SK-N-SH (cell line): ENCODE measurements around the gene TJAP1. TPM values are rescaled to one million over a fixed set of nuclear protein-coding genes. Genes with fewer than 3 reads are reported as not detected.

Source experiments
- CTCF ChIA-PET: fragments of 300-600, 350-600 bp; formaldehyde crosslinking; extraction: SDS; loops from one replicate; lab custom pipeline; 2021; lab: Yijun Ruan, JAX
- POLR2A ChIA-PET: fragments of 350-600 bp; sonication (Branson Sonifier 250); formaldehyde crosslinking; extraction: SDS; loops from one replicate; lab custom pipeline; 2020; ENCODE audit warnings: antibody characterized with exemption, inconsistent platforms; lab: Yijun Ruan, JAX
- DNase-seq: peaks from one replicate; pipeline ENCODE4 v3.0.0; 2012
- H2AFZ ChIP-seq: fragments of 200-600 bp; sonication (generic); 2 replicates; pipeline ENCODE4 v1.8.1; 2016; ENCODE audit warnings: antibody characterized with exemption, mild to moderate bottlenecking, low read depth
- H3F3A ChIP-seq: fragments of 200-600 bp; sonication (generic); replicated peaks from 2 replicates; pipeline ENCODE3; 2016; ENCODE audit warnings: antibody characterized with exemption, mild to moderate bottlenecking; ENCODE audit not compliant: insufficient read depth
- H3K27ac ChIP-seq, 2 experiments: fragments of 200-500 bp in 1 of 2; fragments of 200-600 bp in 1 of 2; sonication (Bioruptor generic) in 1 of 2; sonication (generic), shearing (Covaris generic) in 1 of 2; 2 replicates each; pipeline versions ENCODE4 v1.5.1 to v1.6.1; 2014 to 2016; ENCODE audit warnings: low read depth in 2 of 2, inconsistent platforms in 1 of 2, low read length in 1 of 2, mild to moderate bottlenecking in 1 of 2, mixed read lengths in 1 of 2
- H3K27me3 ChIP-seq: fragments of 200-600 bp; sonication (generic), shearing (Covaris generic); 2 replicates; pipeline ENCODE4 v1.6.1; 2016; ENCODE audit warnings: mixed run types; ENCODE audit not compliant: insufficient read depth
- H3K36me3 ChIP-seq, 2 experiments: fragments of 200-500 bp in 1 of 2; fragments of 200-600 bp in 1 of 2; sonication (Bioruptor generic) in 1 of 2; sonication (generic) in 1 of 2; replicated peaks in 1 of 2; 2 replicates each; pipeline versions ENCODE3 to v1.5.1; 2014 to 2016; ENCODE audit warnings: low read length in 1 of 2, mild to moderate bottlenecking in 1 of 2; ENCODE audit not compliant: insufficient read depth in 2 of 2, control insufficient read depth in 1 of 2
- H3K4me1 ChIP-seq, 2 experiments: fragments of 200-500 bp in 1 of 2; fragments of 200-600 bp in 1 of 2; sonication (Bioruptor generic) in 1 of 2; sonication (generic), shearing (Covaris generic) in 1 of 2; 2 replicates each; pipeline versions ENCODE4 v1.5.1 to v1.6.1; 2014 to 2016; ENCODE audit warnings: low read depth in 1 of 2, low read length in 1 of 2, mixed run types in 1 of 2; ENCODE audit not compliant: insufficient read depth in 2 of 2, control insufficient read depth in 1 of 2
- H3K4me2 ChIP-seq: fragments of 200-600 bp; sonication (generic), shearing (Covaris generic); 2 replicates; pipeline ENCODE4 v1.6.1; 2017; ENCODE audit warnings: mixed run types
- H3K4me3 ChIP-seq, 2 experiments: fragments of 200-500 bp in 1 of 2; fragments of 200-600 bp in 1 of 2; sonication (Bioruptor generic) in 1 of 2; sonication (generic), shearing (Covaris generic) in 1 of 2; 2 replicates each; pipeline versions ENCODE4 v1.5.1 to v1.8.1; 2014 to 2016; ENCODE audit warnings: low read depth in 2 of 2, inconsistent platforms in 1 of 2, low read length in 1 of 2, mild to moderate bottlenecking in 1 of 2, mixed read lengths in 1 of 2, moderate library complexity in 1 of 2
- H3K79me2 ChIP-seq: fragments of 200-600 bp; sonication (generic); 2 replicates; pipeline ENCODE4 v1.8.1; 2017; ENCODE audit warnings: mild to moderate bottlenecking; ENCODE audit not compliant: insufficient read depth
- H3K9ac ChIP-seq: fragments of 200-600 bp; sonication (generic); 2 replicates; pipeline ENCODE4 v1.6.1; 2017; ENCODE audit warnings: mixed run types
- H3K9me2 ChIP-seq: fragments of 200-600 bp; sonication (generic); 2 replicates; pipeline ENCODE4 v1.6.1; 2017; ENCODE audit warnings: mixed run types
- H3K9me3 ChIP-seq: fragments of 200-600 bp; sonication (generic); 2 replicates; pipeline ENCODE4 v1.6.1; 2017; ENCODE audit warnings: mixed run types, mild to moderate bottlenecking, moderate library complexity
- H4K20me1 ChIP-seq: fragments of 200-600 bp; sonication (generic); 2 replicates; pipeline ENCODE4 v1.6.1; 2017; ENCODE audit warnings: mild to moderate bottlenecking, mixed run types; ENCODE audit not compliant: insufficient read depth
- ELF1 ChIP-seq: IDR thresholded peaks from 2 replicates; pipeline ENCODE4 v1.4.0; 2012
- EP300 ChIP-seq, 2 experiments: IDR thresholded peaks; 2 replicates each; pipeline versions ENCODE4 v1.4.0 to v1.6.1; 2012; ENCODE audit warnings: borderline replicate concordance in 1 of 2, low read depth in 1 of 2, low read length in 1 of 2
- EZH2phosphoT487 ChIP-seq: fragments of 200-600 bp; sonication (generic); IDR thresholded peaks from 2 replicates; pipeline ENCODE4 v1.6.1; 2017; ENCODE audit warnings: low read depth, mixed run types, mild to moderate bottlenecking, antibody characterized with exemption, moderate library complexity, borderline replicate concordance
- FOSL2 ChIP-seq: IDR thresholded peaks from 2 replicates; pipeline ENCODE4 v1.4.0; 2012; ENCODE audit warnings: low read depth, mild to moderate bottlenecking, moderate library complexity, borderline replicate concordance
- FOXJ3 ChIP-seq: sonication (generic); formaldehyde crosslinking; IDR thresholded peaks from 2 replicates; pipeline ENCODE4 v1.5.1; 2020; ENCODE audit warnings: mild to moderate bottlenecking, missing genetic modification reagents
- FOXM1 ChIP-seq: IDR thresholded peaks from 2 replicates; pipeline ENCODE4 v1.4.0; 2012; ENCODE audit warnings: low read depth, mild to moderate bottlenecking
- GATA2 ChIP-seq: sonication (generic); formaldehyde crosslinking; IDR thresholded peaks from 2 replicates; pipeline ENCODE4 v1.5.0; 2020; ENCODE audit warnings: mild to moderate bottlenecking, missing genetic modification reagents
- JUND ChIP-seq: IDR thresholded peaks from 2 replicates; pipeline ENCODE4 v1.4.0; 2012
- MAX ChIP-seq: IDR thresholded peaks from 2 replicates; pipeline ENCODE4 v1.4.0; 2012; ENCODE audit warnings: low read depth
- NRF1 ChIP-seq: IDR thresholded peaks from 2 replicates; pipeline ENCODE4 v1.6.1; 2012; ENCODE audit warnings: low read depth, mild to moderate bottlenecking, low read length
- POLR2AphosphoS5 ChIP-seq: IDR thresholded peaks from 2 replicates; pipeline ENCODE4 v1.6.1; 2012; ENCODE audit warnings: low read depth, low read length
- RAD21 ChIP-seq: IDR thresholded peaks from 2 replicates; pipeline ENCODE4 v1.6.1; 2012; ENCODE audit warnings: mild to moderate bottlenecking, low read length
- RFX5 ChIP-seq: IDR thresholded peaks from 2 replicates; pipeline ENCODE4 v1.6.1; 2012; ENCODE audit warnings: mild to moderate bottlenecking, improper control_type of control experiment, low read length
- RXRA ChIP-seq: IDR thresholded peaks from 2 replicates; pipeline ENCODE4 v1.4.0; 2012; ENCODE audit warnings: low read depth, mild to moderate bottlenecking, borderline replicate concordance
- SIN3A ChIP-seq: IDR thresholded peaks from 2 replicates; pipeline ENCODE4 v1.6.1; 2012; ENCODE audit warnings: low read depth, mild to moderate bottlenecking, low read length, moderate library complexity, borderline replicate concordance
- SMC3 ChIP-seq: IDR thresholded peaks from 2 replicates; pipeline ENCODE4 v1.6.1; 2012; ENCODE audit warnings: low read depth, low read length, improper control_type of control experiment
- TCF12 ChIP-seq: IDR thresholded peaks from 2 replicates; pipeline ENCODE4 v1.4.0; 2012
- TEAD4 ChIP-seq: IDR thresholded peaks from 2 replicates; pipeline ENCODE4 v1.4.0; 2012; ENCODE audit warnings: mild to moderate bottlenecking, borderline replicate concordance; ENCODE audit not compliant: insufficient read depth
- USF2 ChIP-seq: fragments of 150-350 bp; IDR thresholded peaks from 2 replicates; pipeline ENCODE4 v1.6.1; 2017; ENCODE audit warnings: antibody characterized with exemption, low read length, low read depth, borderline replicate concordance
- YY1 ChIP-seq: IDR thresholded peaks from 2 replicates; pipeline ENCODE4 v1.4.0; 2012; ENCODE audit warnings: low read depth, mild to moderate bottlenecking
- ZBTB33 ChIP-seq: IDR thresholded peaks from 2 replicates; pipeline ENCODE4 v1.4.0; 2012; ENCODE audit warnings: low read depth, borderline replicate concordance
- WGBS: methylation state at CpG from one replicate; pipeline ENCODE4 v1.1.6; 2017; ENCODE audit warnings: low lambda C conversion rate; 5-methylcytosine and 5-hydroxymethylcytosine counted together
- polyA plus RNA-seq, 3 experiments: library from polyadenylated mRNA; depleted of rRNA; stranded (reverse); fragments of >200 nt; gene quantifications; 2 replicates each; pipeline ENCODE4 v1.2.3, GENCODE V29; 2012

Gene TJAP1
- polyA plus RNA-seq, 1 of the 3 experiments (the other 2 are of a cell fraction), result 39.5 TPM

- WGBS, result 93% methylated on average over 2 of the region's 2 CpGs
- no peak for DNase-seq
- H2AFZ ChIP-seq, result no peak overlapping the region
- peaks cover 35% of the 10 kb centered on the region; the same call in 1 of the 2 replicates for H4K20me1 ChIP-seq
- peaks cover 0 to 3% of the 10 kb centered on the region in 2 experiments for H3K36me3 ChIP-seq
- no peak overlapping the region; a peak in 1 of 4 replicates for H3K27ac ChIP-seq
- ChIA-PET POLR2A (interaction anchor here (0.9 to 2.1 kb wide), 2 partner anchors 14 to 16 kb away, joined by 3 to 8 read pairs; partner anchors contain the start of gene TJAP1), CTCF (interaction anchor here (0.8 to 22.4 kb wide), 6 partner anchors 13 to 264 kb away, joined by 3 to 382 read pairs (median 13); partner anchors contain the start of genes DLK2, DNPH1 and LRRC73)
- no peak overlapping the region for H3K4me2 ChIP-seq
- H3K79me2 ChIP-seq, result peaks cover 20% of the 10 kb centered on the region; the same call in 1 of the 2 replicates
- H3K9me2 ChIP-seq, result no peaks in the 10 kb centered on the region
- H3K4me3 ChIP-seq, result no peak overlapping the region
- H3K27me3 ChIP-seq, result no peaks in the 10 kb centered on the region
- TF ChIP-seq SIN3A, result no peak
- no peak for TF ChIP-seq GATA2 (CRISPR knock-in tag)
- TF ChIP-seq MAX, result no peak
- TF ChIP-seq ZBTB33, result no peak
- TF ChIP-seq ELF1, result no peak
- TF ChIP-seq TCF12, result no peak
- TF ChIP-seq RFX5, result no peak
- H3F3A ChIP-seq, result no peaks in the 10 kb centered on the region
- no peak overlapping the region for H3K9ac ChIP-seq
- no peaks in the 10 kb centered on the region for H3K9me3 ChIP-seq
- peaks cover 19 to 43% of the 10 kb centered on the region in 2 experiments for H3K4me1 ChIP-seq
Observed at GRCh38 chr6:43493230-43493629, 15.9 kb downstream of the TJAP1 start.

GRCh38 chr6:43493833-43494232 lies 16.5 kb downstream of the TJAP1 start:
- Histone ChIP-seq H3K9ac (no peak overlapping the region), H3K27ac (no peak overlapping the region), H3K27me3 (no peaks in the 10 kb centered on the region), H2AFZ (no peak overlapping the region), H3K4me3 (no peak overlapping the region), H3F3A (no peaks in the 10 kb centered on the region), H3K4me1 (peaks cover 14 to 43% of the 10 kb centered on the region in 2 experiments), H3K9me2 (no peaks in the 10 kb centered on the region), H3K4me2 (no peak overlapping the region), H3K9me3 (no peaks in the 10 kb centered on the region), H3K79me2 (peaks cover 16% of the 10 kb centered on the region; the same call in 1 of the 2 replicates), H4K20me1 (peaks cover 34% of the 10 kb centered on the region; the same call in 1 of the 2 replicates)
- ChIA-PET CTCF (interaction anchor here (0.8 to 22.4 kb wide), 5 partner anchors 13 to 107 kb away, joined by 3 to 382 read pairs (median 22); partner anchors contain the start of genes DLK2, LRRC73 and TJAP1), POLR2A (interaction anchor here (2.1 kb wide), 1 partner anchor 13 kb away, joined by 8 read pairs; no protein-coding TSS in a partner anchor)
- DNase-seq, result no peak
- TF ChIP-seq RAD21 (no peak), FOXJ3 (no peak), FOSL2 (no peak), TEAD4 (no peak), GATA2 (CRISPR knock-in tag) (no peak), MAX (no peak), FOXM1 (no peak), YY1 (no peak), SIN3A (no peak), RXRA (no peak), EP300 (IDR thresholded peaks at IDR 0.05; ENCODE audit: borderline replicate concordance in 1 of 2, low read depth in 1 of 2, low read length in 1 of 2) (no peak), TCF12 (no peak), USF2 (no peak), SMC3 (no peak), POLR2AphosphoS5 (no peak), NRF1 (no peak), EZH2phosphoT487 (no peak), JUND (no peak)
- TF ChIP-seq, all 33 proteins: peak for 0
- over 99% methylated on average over 7 of the region's 7 CpGs for WGBS
- H3K36me3 ChIP-seq, result peaks cover under 1 to 6% of the 10 kb centered on the region in 2 experiments
